ENCODE data around the gene GPR153.
"Not testable (repeated sequence)": the region's sequence is repeated elsewhere in the genome, so short reads cannot be mapped to it uniquely, and the experiment has no call there.

Gene GPR153

GRCh38 chr1:6225651-6226050 lies 35.2 kb downstream of the GPR153 start:
- in situ Hi-C loops (cut with HindIII; ENCODE audit: low sequenced_read_pairs): no loop called here
- H3K4me3 ChIP-seq (ENCODE audit: low read depth, low read length): no peak overlapping the region
- DNase-seq (ENCODE audit: low read depth): no peak
- TF ChIP-seq CTCF (IDR thresholded peaks at IDR 0.05; ENCODE audit: low read depth, low read length, missing control alignments): no peak

DNA sequence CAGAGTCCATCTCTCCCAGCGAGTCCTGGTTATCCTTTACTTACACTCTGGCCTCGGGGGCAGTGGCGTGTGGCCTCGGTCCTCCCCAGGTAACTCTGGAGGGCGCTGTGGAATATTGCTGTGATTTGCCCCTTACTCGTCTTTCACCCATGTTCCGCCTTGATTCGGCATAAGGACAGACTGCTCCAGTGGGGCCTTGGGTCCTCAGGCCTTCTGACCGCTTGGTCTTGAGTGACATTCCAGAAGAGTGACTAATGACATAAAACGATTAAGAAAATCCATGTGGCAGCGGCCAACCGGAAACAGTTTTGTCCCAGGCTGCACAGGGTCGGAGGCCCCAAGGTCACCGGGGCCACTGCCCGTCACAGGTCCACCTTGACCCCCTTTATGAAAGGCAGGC lies 36.2 kb downstream of the GPR153 start:
- in situ Hi-C loops (cut with HindIII; ENCODE audit: low sequenced_read_pairs): no loop called here
- no peak overlapping the region for H3K4me3 ChIP-seq (ENCODE audit: low read depth, low read length)
- TF ChIP-seq CTCF (IDR thresholded peaks at IDR 0.05; ENCODE audit: low read depth, low read length, missing control alignments): no peak
- DNase-seq (ENCODE audit: low read depth): no peak

DNA sequence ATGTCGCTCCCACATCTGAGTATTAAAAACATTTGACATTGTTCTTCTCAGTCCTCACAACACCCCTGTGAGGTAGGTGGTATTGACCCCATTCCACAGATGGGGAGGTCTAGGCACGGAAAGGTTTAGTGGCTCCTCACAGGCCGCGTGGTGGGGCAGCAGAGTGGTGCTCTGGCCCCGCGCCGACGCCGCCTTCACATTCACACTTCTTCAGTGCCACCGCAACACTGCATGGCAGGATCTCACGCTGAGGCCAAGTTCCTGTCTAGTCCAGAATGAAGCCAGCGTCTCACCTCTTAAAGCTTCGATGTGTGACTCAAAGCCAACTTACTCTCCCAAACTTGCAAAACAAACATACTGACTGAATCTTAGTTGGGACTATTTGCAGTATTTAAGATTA lies 37.3 kb downstream of the GPR153 start:
- no peak for TF ChIP-seq CTCF (IDR thresholded peaks at IDR 0.05; ENCODE audit: low read depth, low read length, missing control alignments)
- DNase-seq (ENCODE audit: low read depth): no peak
- no peak overlapping the region for H3K4me3 ChIP-seq (ENCODE audit: low read depth, low read length)
- in situ Hi-C loops (cut with HindIII; ENCODE audit: low sequenced_read_pairs): no loop called here

DNA sequence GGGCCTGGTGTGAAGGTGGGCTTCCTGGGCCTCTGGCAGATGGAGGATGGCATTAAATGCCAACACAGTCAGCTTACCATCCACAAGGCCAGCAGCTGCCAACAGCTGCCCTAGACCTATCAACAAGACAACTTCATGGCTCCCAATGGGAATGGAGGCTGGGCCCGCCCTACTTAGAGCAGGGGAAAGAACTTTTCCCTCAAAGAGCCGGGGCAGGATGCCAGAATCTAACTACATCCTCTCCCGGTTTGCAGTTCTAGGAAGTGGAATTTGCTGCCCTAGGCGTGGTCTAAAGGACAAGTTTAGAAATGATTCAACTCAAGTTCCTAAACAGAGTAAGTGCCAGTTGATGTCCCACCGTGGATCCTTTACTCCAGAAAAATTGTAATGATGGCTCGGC lies 38.3 kb downstream of the GPR153 start:
- TF ChIP-seq CTCF (IDR thresholded peaks at IDR 0.05; ENCODE audit: low read depth, low read length, missing control alignments): no peak
- DNase-seq (ENCODE audit: low read depth): no peak
- in situ Hi-C loops (cut with HindIII; ENCODE audit: low sequenced_read_pairs): no loop called here
- H3K4me3 ChIP-seq (ENCODE audit: low read depth, low read length): no peak overlapping the region

- no peak for TF ChIP-seq CTCF (IDR thresholded peaks at IDR 0.05; ENCODE audit: low read depth, low read length, missing control alignments)
- DNase-seq (ENCODE audit: low read depth): no peak
- no peak overlapping the region for H3K4me3 ChIP-seq (ENCODE audit: low read depth, low read length)
- in situ Hi-C loops (cut with HindIII; ENCODE audit: low sequenced_read_pairs): no loop called here
These were observed 39.6 kb downstream of the GPR153 start for GRCh38 chr1:6221210-6221784.

GRCh38 chr1:6220236-6220635 lies 40.7 kb downstream of the GPR153 start:
- no peak for TF ChIP-seq CTCF (IDR thresholded peaks at IDR 0.05; ENCODE audit: low read depth, low read length, missing control alignments)
- no peak for DNase-seq (ENCODE audit: low read depth)
- in situ Hi-C loops (cut with HindIII; ENCODE audit: low sequenced_read_pairs): no loop called here
- no peak overlapping the region for H3K4me3 ChIP-seq (ENCODE audit: low read depth, low read length)

DNA sequence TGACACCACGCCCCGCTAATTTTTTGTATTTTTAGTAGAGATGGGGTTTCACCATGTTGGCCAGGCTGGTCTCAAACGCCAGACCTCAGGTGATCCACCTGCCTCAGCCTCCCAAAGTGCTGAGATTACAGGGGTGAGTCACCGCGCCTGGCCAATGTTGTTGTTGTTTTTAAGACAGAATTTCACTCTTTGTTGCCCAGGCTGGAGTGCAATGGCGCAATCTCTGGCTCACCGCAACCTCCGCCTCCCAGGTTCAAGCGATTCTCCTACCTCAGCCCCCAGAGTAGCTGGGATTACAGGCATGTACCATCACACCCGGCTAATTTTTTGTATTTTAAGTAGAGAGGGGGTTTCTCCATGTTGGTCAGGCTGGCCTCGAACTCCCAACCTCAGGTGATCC lies 41.3 kb downstream of the GPR153 start:
- DNase-seq (ENCODE audit: low read depth); in situ Hi-C loops (cut with HindIII; ENCODE audit: low sequenced_read_pairs); H3K4me3 ChIP-seq (ENCODE audit: low read depth, low read length): not testable (repeated sequence)
